Fibroblast of mammary gland (primary cell): ENCODE data around the gene TMEM140.

Source experiments
- DNase-seq: peaks from one replicate; pipeline ENCODE4 v3.0.0-alpha.2; 2010; ENCODE audit warnings: low read depth
- H3K4me3 ChIP-seq: 2 replicates; pipeline ENCODE4 v1.5.1; 2011; ENCODE audit warnings: low read depth, mild to moderate bottlenecking, low read length, moderate library complexity; ENCODE audit not compliant: control insufficient read depth
- TF ChIP-seq, protein P1 (sequence below): conservative IDR thresholded peaks from 2 replicates; pipeline ENCODE4 v1.5.1; 2011; ENCODE audit warnings: low read depth, low read length, inconsistent platforms; ENCODE audit not compliant: control insufficient read depth, insufficient read depth

The TMEM140 gene

DNA sequence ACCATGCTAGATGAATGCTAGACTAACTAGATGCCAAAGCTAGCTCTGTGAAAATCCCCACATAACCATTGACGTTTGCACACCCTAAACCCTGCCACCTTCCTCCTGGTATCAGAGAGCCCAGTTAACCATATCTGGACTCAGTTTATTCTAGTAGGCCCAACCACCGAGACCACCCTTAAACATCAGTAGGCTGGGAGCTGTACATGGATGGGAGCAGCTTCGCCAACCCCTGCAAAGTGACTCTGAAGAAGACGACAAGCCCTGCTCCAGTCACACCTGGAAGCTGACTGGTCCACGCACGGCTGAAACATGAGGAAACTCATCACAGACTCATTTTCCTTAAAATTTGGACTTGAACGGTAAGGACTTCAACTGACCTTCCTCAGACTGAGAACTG, 27.1 kb downstream of the TMEM140 start:
- TF ChIP-seq, protein P1, sequence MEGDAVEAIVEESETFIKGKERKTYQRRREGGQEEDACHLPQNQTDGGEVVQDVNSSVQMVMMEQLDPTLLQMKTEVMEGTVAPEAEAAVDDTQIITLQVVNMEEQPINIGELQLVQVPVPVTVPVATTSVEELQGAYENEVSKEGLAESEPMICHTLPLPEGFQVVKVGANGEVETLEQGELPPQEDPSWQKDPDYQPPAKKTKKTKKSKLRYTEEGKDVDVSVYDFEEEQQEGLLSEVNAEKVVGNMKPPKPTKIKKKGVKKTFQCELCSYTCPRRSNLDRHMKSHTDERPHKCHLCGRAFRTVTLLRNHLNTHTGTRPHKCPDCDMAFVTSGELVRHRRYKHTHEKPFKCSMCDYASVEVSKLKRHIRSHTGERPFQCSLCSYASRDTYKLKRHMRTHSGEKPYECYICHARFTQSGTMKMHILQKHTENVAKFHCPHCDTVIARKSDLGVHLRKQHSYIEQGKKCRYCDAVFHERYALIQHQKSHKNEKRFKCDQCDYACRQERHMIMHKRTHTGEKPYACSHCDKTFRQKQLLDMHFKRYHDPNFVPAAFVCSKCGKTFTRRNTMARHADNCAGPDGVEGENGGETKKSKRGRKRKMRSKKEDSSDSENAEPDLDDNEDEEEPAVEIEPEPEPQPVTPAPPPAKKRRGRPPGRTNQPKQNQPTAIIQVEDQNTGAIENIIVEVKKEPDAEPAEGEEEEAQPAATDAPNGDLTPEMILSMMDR: no peak
- no peak for DNase-seq
- no peak overlapping the region for H3K4me3 ChIP-seq

GRCh38 chr7:135175931-135176330, 28.1 kb downstream of the TMEM140 start:
- no peak for DNase-seq
- TF ChIP-seq, protein P1: no peak
- no peak overlapping the region for H3K4me3 ChIP-seq

DNA sequence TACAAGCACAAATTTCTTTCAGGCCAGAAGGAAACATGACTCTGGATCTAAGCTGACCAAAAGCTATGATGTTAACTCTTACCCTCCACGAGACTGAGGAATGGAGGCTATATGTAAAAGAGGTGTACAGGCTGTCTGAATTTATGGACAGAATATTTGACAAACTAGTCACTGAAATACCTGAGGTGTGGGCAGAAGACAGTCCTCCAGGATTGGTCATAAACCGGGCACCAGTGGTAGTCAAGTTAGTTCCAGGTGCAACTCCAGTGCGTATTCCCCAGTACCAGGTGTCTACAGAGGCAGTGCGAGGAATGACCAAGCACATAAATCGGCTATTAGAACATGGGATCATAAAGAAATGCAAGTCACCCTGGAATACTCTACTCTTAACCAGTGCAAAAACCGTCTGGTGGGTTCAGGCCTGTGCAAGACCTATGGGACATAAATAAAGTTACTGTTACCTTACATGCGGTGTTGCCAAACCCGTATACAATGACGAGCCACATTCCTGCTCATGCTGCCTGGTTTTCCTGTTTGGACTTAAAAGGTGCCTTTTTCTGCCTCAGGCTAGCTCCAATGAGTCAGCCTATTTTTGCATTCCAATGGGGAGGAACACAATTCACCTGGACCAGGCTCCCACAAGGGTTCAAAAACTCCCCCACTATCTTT, 29.3 kb downstream of the TMEM140 start:
- DNase-seq: no peak
- no peak overlapping the region for H3K4me3 ChIP-seq
- TF ChIP-seq, protein P1: no peak

DNA sequence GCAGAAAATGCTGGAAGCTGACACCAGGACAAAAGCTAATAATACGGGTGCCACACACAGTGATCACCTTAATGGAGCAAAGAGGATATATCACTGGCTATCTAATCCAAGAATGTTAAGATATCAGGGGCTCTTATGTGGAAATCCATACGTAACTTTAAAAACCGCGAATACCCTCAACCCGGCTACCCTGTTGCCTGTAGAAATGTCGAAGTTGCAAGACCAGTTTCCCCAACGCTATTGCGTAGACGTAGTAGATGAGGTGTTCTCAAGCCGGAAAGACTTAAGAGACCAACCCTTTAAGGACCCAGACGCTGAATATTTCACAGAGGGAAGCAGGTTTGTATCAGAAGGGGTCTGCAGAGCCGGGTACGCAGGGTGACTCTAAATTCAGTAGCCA, 30.5 kb downstream of the TMEM140 start:
- H3K4me3 ChIP-seq: no peak overlapping the region
- TF ChIP-seq, protein P1: no peak
- no peak for DNase-seq

GRCh38 chr7:135179321-135179925, 31.6 kb downstream of the TMEM140 start:
- H3K4me3 ChIP-seq: no peak overlapping the region
- TF ChIP-seq, protein P1: no peak
- no peak for DNase-seq

- no peak for DNase-seq
Measured at GRCh38 chr7:135180122-135180521, 32.2 kb downstream of the TMEM140 start.

More at GRCh38 chr7:135180122-135180521, 32.2 kb downstream of the TMEM140 start:
- TF ChIP-seq, protein P1: no peak
- H3K4me3 ChIP-seq: no peak overlapping the region
